Activated T-helper 1 cell treated with anti-CD3 and anti-CD28 coated beads, Interleukin-2, amount 50 U/mL, for 16 hours (primary cell): Measurements from ENCODE around the gene HOTAIR.

Experiments used
- DNase-seq, 2 donors: peaks; one replicate each; pipeline ENCODE4 v3.0.0-alpha.2; 2020; ENCODE audit warnings: low read depth in 1 of 2, low spot score in 1 of 2

HOTAIR gene

DNA sequence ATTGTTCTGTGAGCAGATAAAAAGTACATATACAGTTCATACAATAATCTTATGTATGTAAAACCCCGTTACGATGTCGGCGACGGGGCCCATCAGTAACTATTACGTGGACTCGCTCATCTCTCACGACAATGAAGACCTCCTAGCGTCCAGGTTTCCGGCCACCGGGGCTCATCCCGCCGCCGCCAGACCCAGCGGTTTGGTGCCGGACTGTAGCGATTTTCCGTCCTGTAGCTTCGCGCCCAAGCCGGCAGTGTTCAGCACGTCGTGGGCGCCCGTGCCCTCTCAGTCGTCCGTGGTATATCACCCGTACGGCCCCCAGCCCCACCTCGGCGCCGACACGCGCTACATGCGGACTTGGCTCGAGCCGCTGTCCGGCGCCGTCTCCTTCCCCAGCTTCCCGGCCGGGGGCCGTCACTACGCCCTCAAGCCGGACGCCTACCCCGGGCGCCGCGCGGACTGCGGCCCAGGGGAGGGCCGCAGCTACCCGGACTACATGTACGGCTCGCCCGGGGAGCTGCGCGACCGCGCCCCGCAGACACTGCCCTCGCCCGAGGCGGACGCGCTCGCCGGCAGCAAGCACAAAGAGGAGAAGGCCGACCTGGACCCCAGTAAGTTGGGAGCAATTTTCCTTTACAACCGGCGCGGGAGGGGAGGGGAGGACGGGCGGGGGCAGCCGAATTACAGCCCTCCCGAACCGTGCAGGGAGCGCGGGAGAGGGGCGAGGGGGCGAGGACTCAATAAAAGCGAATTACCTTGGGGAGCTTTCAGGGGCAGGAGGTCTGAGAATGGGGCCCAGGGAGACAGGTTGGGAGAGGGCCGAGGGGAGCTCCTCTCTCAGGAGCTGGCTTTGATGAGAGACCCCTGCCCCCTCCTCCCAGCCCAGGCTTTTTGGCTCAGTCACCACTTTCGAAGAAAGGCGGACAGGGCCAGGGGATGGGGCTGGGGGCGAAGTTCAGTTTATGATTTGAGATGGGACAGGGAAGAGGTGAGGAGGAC, 25.7 kb upstream of the HOTAIR start, which contains the start of gene HOXC9:
Gene HOXC9, plus strand, starts transcription at position 46 of the 999 bp plus-strand sequence. Its CDS starts 28 bp downstream, at position 74.
- no peak for DNase-seq

DNA sequence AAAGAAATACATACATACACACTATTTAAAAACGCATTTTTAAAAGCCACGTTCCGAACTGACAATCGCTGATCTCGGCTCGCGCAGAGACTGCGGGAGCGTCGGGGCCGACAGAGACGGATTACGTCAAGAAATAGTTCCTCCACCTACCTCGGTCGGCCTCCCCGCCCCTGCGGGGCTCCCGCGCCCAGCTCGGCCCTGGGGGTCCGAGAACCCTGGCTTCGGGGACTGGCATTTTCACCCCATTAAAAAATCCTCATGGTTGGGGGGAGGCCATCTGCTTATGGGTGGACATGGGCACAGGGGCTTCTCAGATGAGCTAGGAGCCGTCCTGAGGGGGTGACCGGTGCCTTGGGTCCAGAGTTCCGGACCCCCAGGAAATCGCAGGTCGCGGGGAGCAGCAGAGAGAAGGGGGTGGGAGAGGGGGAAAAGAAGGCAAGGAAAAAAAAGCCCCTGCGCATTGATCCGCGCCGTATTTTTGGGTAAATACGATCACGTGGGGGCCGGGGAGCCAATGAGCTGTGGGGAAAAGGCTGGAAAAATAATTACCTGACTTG, 24.9 kb upstream of the HOTAIR start:
- no peak for DNase-seq

DNA sequence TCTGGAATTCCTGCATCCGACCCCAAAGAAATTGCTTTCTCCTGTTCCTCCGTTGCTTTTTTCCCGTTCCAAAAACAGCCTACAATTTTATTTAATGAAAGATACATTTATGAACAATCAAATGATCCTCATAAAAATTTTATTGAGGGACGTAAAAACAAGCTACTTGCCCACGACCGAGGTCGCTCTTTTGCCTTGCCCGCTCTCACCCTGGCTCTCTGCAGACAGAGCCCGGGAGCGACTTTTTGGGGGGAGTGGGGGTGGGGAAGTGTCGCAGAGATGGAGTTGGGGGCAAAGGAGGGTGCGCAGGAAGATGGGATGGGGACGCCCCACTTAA, 24.1 kb upstream of the HOTAIR start:
- no peak for DNase-seq

DNA sequence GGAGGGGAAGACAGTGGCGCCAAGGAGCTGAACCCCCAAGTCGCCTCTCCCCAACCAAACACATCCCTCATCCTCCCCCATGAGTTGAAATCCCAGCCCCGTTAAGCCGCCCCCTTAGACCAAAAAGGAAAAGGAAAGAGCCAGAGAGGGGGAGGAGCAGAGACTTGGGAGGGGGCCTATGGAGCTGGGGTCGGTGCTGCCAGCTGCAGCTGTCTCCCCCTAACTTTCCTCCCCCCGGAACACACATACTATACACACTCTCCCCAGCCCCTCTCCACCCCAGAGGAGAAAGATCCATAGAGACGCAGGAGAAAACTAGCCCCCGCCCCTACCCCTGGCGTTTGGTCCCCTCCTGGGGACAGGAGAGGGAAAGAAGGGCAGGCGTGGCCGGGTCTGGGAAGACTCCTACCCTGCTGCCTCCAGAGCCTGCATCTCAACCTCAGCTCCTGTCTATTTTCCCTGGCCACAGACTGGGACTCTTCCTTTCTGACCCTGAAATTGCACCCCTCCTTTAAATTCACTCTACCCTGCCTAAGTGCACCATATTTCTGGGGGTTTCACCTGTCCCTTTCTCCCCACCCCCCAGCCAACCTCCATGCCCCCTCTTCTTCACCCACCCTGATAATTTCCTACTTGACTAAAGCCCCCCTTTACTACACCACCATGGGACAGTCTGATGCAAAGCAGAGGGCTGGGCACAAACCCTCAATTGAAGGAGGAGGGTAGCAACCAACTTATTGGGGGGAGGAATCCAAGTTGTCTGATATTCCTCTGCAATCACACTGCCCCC, 23.6 kb upstream of the HOTAIR start:
- DNase-seq = no peak

DNA sequence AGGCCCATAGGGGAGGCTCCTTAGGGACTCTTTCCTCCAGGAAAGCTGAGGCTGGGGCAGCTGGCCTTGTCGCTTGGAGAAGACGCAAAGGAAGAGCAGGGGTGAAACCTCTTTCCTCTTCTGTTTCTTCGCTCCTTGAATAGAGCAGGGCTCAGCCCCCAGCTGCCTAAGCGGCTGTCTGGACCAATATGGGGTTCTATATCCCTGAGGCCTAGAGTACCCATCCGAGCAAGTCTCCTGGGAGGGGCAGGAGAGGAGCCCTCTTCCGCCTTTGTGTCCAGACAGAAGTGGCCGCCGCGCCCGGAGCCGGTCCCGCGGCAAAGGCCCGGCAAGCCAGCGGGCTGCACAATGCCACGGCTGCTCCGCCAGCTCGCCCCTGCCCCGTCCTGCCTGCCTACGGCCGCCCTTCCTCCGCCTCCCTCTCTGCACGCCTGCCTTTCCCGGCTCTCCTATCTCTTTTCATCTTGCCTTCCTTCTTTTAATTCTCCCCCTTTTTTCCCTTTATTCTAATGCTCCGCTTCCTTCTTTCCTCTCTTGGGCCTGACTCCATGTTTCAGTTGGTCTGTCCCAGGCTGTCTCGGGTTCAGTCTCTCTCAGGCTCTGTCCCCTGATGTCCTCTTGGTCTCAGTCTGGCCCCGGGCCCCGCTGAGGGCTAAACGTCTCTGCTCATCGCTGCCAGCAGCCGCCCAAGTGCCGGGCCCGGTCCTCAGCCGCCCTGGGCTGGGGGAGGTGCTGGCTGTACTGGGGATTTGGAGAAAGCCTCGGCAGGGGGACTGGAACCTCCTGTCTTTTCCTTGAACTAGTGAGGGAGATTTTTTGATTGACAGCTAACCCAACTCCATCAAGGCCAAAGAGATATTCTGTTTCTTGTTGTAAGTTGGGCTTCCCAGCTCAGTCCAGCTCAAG, 22.7 kb upstream of the HOTAIR start:
- no peak for DNase-seq

DNA sequence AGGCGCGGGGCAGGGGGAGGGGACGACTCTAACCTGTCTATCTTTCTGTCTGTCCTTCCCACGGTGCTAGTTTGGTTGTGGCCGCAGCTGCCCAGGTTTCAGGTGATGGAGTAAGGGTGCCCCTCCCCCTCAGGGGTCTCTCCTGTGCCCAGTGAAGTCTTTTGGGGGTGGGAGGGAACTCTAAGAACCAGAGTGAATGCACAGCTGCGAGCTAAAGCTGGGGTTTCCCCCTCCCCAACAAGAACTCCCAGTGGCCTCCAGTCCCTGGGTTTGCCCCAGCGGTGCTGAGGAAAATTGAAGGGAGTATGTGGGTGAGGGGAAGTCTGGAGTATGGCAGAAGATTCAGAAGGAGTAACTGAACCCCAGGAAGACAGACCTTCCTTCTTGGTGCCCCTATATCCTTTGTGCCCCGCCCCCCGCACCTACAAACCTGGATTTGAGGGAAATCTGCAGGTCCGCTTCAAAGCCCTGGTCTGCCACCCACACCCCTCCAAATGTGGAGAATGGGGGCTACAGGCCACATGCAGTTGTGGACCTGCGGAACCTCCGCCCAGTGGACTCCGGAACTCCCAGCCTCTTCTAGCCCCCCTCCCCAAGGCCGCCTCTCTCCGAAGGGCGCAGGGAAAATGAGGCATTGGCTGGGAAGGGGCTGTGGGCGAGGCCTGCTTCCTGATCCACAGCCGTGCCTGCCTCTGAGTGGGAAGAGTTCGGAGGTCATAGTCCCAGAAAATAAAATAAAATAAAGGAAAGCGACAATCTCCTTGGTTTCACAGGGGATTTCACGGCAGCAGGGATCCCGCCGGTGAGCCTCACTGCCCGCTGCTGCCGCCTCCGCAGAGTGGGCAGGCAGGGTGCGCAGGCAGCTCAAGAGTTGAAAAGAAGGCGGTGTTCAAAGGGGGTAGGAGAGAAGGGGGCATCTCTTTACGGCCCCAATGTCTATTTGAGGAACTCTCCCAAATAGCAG, 21.8 kb upstream of the HOTAIR start:
- DNase-seq = no peak

DNA sequence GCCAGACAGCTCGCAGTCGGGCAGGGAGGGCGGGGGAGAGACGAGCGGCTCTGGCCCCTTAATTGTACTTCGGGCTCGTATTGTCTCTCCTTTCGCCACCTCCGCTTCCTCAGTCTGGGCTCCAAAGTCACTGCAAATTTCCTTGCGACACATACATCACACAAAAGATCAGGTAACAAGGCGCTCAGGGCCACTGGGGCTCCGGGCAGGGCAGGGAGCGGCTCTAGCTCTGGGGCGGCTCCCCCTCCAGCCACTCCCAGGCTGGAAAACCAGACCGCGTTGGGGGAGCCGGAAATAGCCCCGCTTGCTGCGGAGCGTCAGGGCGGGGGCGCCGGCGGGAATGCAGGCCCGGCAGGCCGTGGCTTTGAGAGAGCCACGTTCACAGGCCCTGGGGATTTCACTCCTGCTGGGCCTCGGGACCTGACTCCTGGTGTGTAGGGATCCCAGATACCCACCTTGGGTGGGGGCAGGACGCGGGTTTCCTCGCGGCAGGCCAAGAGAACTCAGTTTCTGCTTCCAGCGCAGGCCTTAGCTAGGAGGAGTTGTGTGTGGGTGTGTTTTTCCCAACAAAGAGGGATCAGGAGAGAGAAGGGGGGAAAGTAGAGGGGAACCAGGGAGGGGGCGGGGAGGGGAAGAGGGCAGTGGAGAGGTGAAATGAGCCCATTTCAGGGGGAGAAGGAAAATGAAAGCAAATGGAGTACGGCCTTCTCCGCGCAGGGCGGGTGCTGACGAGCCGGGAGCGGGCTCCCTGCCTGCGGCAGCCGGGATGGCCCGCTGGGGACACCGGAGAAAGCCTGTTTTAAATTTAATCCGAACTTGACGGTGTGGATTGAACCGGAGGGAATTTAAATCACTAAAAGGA, 20.9 kb upstream of the HOTAIR start:
- DNase-seq = no peak

DNA sequence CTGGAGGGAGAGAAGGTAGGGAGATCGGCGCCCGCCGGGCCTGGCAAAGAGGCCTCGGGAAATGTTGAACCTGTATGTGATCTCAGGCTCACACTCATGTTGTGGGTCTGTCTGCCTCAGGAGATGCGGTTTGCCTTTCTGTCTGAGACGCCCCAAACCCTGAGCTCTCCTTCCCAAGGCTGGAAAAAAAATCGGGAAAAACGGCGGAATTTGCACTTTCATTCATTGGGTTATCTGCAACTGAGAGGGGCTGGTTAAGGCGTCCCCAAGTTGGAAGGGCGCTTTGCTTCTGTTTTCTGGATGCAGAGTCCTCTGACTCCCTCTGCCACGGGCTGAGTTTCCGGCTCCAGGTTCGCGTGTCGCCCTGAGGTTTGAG, 20.2 kb upstream of the HOTAIR start:
- DNase-seq = no peak

DNA sequence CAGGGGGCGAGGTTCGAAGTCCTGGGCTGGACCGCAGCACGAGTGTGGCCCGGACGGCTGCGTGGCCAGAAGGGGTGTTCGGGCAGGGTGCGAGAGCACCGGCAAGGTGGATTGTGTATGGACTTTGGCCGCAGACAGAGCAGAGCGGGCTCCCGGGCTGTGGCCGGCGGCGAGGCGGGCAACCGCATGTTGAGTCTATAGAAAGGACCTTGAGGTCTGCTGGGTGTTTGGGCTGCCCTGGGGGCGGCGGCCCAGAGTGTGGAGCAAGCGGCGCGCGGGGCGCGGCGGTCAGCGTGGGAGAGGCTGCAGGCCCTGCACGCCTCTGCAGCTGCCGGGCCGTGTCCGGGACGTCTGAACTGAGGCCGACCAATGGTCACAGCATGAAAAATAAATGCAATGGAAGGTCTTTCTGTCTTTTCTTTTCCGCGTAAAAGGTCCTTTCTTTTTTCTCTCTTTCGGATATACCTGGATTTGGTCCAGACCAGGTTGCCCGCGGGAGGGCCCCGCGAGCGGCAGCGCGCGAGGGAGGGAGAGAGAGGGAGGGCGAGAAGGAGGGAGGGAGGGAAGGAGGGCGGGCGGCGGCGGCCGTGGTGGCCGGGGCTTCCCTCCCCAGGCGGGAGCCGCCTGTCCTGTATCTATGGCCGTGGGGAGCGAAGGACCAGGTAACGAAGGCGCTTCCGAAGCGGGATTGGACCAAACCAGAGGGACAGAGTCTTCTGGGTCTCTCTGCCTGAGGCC, 19.7 kb upstream of the HOTAIR start:
- no peak for DNase-seq

DNA sequence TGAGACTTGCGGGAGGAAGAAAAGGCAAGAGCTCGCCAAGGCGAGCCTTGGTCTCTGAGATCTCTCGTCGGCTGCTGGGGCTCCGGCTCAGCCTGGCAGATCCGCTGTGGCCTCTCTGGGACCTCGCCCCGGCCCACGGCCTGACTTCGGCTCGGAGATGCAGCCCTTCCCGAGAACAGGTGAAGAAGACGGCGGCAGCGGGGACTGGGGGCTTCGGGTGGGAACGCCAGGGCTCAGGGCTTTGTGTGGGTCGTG, 19.2 kb upstream of the HOTAIR start:
- DNase-seq = no peak

DNA sequence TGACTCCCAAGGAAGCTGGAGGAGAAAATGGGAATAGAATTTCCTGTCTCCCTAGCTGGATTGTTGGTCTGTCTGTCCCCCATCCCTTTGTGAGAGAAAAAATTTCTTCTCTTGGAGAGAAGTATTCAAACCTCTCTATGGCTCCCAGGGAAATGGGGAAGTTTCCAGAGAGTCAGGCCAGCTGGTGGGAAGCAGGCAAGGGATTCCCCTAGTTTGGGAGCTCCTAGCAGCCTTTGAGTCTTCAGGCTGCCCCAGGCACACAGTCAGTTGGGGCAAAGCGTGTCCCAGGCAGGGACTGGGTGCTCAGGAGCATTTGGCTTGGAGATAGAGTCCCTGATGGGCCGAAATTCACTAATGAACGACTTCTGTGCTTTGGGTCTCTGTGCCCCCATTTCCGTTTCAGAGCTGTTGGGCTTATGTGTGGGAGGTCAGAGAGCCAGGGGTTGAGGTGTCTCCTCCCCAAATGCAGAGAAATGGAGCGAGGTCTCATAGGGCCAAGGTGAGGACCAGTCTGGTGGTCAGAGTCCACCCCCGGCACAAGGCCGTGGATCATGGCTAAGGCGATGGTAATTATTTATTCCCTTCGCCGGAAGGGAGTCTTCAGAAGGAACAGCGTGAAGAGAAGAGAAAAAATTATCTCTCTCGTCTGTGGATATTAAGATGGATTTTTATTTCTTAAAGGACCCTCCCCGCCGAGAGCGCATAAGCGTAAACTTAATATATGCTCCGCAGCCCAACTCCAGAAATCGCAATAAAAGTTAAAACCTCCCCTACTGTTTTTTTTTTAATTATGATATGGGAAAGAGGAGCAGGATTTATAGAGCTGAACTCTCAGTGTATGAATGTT, 18.6 kb upstream of the HOTAIR start:
- no peak for DNase-seq

DNA sequence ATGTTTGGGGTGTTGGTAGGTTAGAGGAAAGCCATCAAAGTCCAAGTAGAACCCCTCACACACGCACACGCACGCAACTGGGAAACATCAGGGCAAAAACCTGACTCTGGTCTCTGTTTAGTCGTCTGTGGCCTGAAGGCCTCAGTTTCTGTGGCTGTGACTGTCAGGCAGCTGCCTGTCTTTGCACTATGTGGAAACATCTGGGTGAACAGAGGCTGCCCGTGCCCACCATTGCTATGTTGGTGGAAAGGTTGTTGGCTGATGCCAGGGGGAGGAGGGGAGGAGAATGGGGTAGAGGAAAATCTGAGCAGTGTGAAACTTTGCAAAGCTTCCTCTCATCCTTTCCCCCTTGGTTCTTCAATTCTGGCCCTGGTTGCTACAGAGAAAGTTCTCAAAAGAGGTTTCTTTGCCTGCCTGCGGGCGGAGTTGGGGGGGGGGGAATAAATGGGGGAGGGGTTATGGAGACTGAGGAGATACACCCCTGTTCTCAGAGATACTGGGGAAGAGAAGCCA, 17.7 kb upstream of the HOTAIR start:
- DNase-seq = no peak

DNA sequence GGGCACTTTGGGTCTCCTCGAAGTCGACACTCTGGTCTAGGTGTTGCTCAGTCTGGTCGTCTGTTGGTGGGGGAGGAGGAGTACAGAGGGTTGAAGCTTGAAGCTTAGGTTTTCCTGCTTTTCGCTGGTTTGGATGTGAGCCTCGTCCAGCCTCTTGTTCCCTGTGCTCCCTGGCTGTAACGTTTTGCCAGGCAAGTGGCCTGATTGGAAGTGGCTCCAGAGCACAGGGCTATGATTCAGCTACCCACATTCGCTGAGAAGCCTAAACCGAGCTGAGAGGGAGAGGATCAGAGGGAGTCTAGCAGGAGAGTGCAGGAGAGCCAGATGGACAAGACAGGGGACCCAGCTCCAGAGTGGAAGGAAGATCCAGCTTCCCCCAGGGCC, 16.3 kb upstream of the HOTAIR start:
- DNase-seq = no peak

DNA sequence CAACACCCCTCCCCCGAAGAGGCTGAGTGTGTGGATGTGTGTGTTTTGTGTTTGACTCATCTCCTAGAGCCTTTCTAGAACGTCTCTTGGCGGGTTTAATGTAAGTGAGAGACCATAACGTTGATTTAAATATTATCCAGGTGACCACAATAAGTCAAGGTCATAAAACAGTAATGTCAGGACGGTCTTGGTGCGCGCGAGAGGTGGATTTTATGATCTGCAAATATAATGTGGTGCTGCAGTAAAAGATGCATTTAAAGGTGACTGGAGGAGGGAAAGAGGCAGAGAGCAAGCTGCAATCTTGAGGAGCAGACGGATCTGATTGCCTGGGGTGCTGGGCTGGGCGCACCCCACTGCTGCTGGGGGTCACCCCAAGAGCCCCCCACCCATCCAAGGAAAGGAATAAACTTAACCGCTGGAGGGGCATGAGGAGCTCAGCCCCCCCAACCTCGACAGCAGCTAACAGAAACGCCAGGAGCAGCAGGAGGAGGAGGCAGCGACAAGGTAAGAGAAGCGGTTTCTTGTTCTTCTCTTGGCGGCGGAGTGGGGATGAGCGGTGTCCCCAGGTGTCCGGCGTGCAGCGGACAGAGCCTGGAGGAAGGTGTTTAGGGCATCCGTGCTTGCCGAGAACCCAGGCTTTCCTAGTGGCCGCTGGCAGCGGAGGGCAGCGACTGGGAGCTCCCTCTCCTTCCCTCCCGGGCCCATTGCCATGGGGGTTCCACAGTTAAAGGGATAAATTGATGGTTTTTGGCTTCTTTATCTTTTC, 15.7 kb upstream of the HOTAIR start:
- DNase-seq = no peak

DNA sequence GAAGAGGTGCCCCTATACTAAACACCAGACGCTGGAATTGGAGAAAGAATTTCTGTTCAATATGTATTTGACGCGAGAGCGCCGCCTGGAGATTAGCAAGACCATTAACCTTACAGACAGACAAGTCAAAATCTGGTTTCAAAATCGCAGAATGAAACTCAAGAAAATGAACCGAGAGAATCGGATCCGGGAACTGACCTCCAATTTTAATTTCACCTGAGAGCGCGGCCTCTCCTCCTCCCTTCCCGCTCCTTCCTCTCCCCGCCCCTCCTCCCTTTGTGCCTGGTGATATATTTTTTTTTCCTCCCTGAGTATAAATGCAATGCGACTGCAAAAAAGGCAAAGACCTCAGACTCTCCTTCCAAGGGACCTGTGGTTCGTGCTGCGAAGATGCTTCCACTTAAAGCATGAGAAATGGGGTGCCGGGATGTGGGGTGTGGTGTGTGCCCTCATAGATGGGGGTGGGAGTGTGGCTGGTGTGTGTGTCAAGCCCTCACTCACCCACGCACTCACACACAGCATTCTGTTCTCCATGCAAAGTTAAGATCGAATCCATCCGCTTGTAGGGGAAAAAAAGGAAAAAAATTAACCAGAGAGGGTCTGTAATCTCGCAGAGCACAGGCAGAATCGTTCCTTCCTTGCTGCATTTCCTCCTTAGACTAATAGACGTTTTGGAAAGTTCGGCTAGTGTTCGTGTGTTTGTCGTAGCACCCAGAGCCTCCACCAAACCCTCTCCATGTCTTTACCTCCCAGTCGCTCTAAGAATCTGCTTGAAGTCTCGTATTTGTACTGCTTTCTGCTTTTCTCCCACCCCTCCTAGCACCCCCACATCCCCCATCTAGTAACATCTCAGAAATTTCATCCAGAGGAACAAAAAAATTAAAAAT, 14.7 kb upstream of the HOTAIR start:
- DNase-seq = no peak
